22Rv1 (cell line): ENCODE measurements around the gene DLL4.

ENCODE experiments used
- ZFX ChIP-seq: fragments of 450-650 bp; IDR thresholded peaks from 2 replicates; pipeline ENCODE4 v1.6.1; 2017; ENCODE audit warnings: antibody characterized with exemption, borderline replicate concordance
- TF ChIP-seq, protein P1 (sequence below): fragments of 450-650 bp; IDR thresholded peaks from 2 replicates; pipeline ENCODE4 v1.5.1; 2017; ENCODE audit warnings: mild to moderate bottlenecking

DNA sequence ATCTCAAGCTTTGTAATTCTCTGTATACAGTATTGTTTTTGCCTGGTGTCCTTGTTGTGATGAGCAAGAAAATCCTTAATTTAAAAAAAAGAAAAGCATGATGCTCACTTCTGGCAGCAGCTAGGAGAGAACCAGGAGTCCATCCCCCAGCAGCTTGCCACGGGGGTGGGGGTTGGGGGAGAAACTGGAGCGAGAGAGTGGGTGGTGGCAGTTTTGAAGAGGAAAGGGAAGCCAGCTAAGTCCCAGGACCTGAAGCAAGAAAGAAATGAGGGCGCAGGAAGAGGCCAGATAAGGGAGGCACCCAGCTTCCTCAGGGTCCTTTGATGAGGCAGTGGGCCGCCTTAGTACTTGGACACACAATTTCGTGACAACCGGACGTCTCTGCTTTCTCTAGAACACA is 47.7 kb downstream of the DLL4 start:
- TF ChIP-seq, protein P1, sequence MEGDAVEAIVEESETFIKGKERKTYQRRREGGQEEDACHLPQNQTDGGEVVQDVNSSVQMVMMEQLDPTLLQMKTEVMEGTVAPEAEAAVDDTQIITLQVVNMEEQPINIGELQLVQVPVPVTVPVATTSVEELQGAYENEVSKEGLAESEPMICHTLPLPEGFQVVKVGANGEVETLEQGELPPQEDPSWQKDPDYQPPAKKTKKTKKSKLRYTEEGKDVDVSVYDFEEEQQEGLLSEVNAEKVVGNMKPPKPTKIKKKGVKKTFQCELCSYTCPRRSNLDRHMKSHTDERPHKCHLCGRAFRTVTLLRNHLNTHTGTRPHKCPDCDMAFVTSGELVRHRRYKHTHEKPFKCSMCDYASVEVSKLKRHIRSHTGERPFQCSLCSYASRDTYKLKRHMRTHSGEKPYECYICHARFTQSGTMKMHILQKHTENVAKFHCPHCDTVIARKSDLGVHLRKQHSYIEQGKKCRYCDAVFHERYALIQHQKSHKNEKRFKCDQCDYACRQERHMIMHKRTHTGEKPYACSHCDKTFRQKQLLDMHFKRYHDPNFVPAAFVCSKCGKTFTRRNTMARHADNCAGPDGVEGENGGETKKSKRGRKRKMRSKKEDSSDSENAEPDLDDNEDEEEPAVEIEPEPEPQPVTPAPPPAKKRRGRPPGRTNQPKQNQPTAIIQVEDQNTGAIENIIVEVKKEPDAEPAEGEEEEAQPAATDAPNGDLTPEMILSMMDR = no peak
- TF ChIP-seq ZFX = no peak
